GM12864 (cell line): ENCODE results near the gene IL12A.

Experiments
- DNase-seq: peaks from one replicate; pipeline ENCODE4 v3.0.0-alpha.2; 2011; ENCODE audit warnings: low read depth
- H3K4me3 ChIP-seq: 2 replicates; pipeline ENCODE4 v1.5.1; 2011; ENCODE audit warnings: mild to moderate bottlenecking, low read depth, low read length, control low read depth
- CTCF ChIP-seq: IDR thresholded peaks from 2 replicates; pipeline ENCODE4 v1.5.1; 2011; ENCODE audit warnings: low read depth, mild to moderate bottlenecking, moderate library complexity, low read length, control low read depth, inconsistent platforms; ENCODE audit errors: missing control alignments

The IL12A gene

DNA sequence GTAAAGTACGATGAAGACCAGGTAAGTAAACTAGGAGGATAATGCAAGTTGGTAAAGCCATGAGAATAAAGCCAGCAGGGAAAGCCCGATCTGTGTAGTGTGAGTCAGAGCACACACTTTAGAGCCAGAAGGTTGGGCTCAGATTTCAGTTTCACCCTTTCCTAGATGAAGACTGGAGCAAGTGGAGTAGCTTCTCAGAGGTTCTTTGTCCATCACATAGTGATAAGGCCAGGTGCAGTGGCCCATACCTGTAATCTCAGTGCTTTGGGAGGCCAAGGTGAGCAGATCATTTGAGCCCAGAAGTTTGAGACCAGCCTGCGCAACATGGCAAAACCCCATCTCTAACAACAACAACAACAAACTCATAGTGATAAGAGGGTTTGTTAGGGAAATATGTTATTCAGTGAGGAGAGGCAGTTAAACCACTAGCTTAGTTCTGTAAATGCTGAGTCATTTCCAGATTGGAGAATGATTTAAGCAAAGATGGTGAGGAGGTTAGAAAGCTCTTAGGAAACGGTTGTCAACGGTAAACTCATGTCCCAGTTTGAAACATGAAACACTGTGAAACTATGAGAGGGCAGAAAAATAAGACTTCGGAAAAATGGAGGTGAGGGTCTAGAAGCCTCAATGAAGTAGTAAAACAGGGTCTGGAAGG lies 39.0 kb downstream of the IL12A start:
- no peak overlapping the region for H3K4me3 ChIP-seq
- DNase-seq = peak; percentile 63

DNA sequence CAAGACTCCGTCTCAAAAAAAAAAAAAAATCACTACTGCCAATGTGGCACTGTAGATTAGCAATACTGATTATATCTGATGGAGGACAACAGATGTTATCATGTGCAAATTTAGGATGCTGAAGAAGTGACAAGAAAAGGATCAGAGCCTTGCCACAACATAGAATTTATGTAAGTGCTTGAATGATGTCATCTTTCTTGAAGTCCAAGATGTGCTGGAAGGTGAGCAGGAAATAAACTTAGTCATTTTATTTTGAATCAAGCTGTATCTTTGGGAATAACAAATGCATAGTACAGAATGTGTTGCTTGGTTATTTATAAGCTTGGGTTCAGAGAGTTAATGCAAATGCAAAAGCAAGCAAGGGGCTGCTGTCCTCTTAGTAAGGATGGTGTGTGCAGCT lies 47.1 kb downstream of the IL12A start:
- TF ChIP-seq CTCF = no peak
- no peak for DNase-seq

More for the DNA sequence above, 39.0 kb downstream of the IL12A start:
- TF ChIP-seq CTCF = no peak

DNA sequence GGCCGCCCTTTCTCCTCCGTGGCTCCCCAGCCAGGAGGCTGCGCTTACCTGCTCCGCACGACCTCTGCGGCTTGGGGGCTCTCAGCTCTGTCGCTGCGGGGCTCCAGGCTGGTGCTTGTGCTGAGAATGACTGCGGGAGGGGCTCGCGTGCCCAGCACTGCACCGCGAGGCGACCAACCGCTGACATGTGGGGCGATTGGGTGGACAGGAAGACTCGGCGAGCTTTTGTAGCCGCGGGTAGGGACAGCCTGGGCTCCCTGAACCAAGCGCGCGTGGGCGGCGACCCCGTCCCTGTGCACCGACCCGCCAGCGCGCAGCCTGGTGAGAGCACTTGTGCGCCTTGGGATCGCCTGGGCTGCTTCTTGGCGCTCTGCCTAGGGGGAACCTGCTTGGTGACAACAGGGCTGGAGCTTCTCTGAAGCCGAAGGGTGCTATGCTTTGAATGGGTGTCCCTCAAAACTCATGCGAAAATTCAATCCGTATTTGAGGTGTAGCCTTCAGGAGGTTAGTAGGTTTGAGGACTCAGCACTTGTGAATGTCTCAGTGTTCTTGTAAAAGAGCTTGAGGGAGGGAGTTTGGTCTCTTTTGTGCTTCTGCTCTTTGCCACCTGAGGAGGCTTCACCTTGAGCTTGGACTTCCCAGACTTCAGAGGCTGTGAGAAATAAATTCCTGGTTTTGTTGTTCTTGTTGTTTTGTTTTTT lies 50.4 kb downstream of the IL12A start:
- DNase-seq = no peak
- H3K4me3 ChIP-seq = no peak overlapping the region
- no peak for TF ChIP-seq CTCF

More for the DNA sequence above, 47.1 kb downstream of the IL12A start:
- H3K4me3 ChIP-seq = no peak overlapping the region

GRCh38 chr3:160040181-160040580 lies 51.5 kb downstream of the IL12A start:
- no peak for TF ChIP-seq CTCF
- no peak for DNase-seq
- H3K4me3 ChIP-seq = no peak overlapping the region

DNA sequence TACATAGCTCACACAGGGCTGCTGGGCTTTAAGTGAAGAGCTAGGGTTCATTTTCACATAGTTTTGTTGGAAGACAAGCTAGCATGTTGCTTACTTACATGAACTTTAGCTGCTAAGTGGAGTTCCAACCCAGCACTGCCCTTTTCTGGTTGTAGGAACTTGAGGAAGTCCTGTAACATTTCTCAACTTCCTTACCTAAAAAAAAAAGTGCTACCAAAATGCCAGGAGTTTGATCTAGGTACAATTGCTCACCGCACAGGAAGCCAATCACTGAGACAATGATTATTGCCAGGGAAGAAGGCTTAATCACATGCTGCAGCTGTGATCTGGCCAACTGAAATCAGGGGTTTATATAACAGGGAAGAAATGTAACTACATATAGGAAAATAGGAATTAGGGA lies 52.8 kb downstream of the IL12A start:
- TF ChIP-seq CTCF = no peak
- DNase-seq = no peak
- H3K4me3 ChIP-seq = no peak overlapping the region

- DNase-seq = no peak
- no peak overlapping the region for H3K4me3 ChIP-seq
- no peak for TF ChIP-seq CTCF
These were observed 55.5 kb downstream of the IL12A start for GRCh38 chr3:160044121-160044520.
